HG02981 (cell line): Measurements from ENCODE around the gene CABLES2.

Experiments used
- ATAC-seq: cut with Tn5 transposase; IDR thresholded peaks from one replicate; pipeline ENCODE4 v1.9.1; 2021; ENCODE audit warnings: mild to moderate bottlenecking, moderate library complexity; ENCODE audit not compliant: unreplicated experiment

The CABLES2 gene

GRCh38 chr20:62418709-62419487, 11.8 kb upstream of the CABLES2 start:
- ATAC-seq = no peak

GRCh38 chr20:62417981-62418708, 11.1 kb upstream of the CABLES2 start:
- no peak for ATAC-seq

GRCh38 chr20:62416651-62417637, 9.9 kb upstream of the CABLES2 start:
- ATAC-seq = no peak

- ATAC-seq = no peak
These were observed 8.4 kb upstream of the CABLES2 start for GRCh38 chr20:62415354-62416111.

- ATAC-seq = no peak
These were observed 6.9 kb upstream of the CABLES2 start for GRCh38 chr20:62413896-62414481.

GRCh38 chr20:62413025-62413570, 6.0 kb upstream of the CABLES2 start:
- ATAC-seq = no peak

- ATAC-seq = no peak
These were observed 5.3 kb upstream of the CABLES2 start for GRCh38 chr20:62412194-62413024.

GRCh38 chr20:62411479-62412193, 4.6 kb upstream of the CABLES2 start:
- ATAC-seq = no peak

- ATAC-seq = no peak
These were observed 3.8 kb upstream of the CABLES2 start for GRCh38 chr20:62410746-62411478.

- ATAC-seq = no peak
These were observed 3.1 kb upstream of the CABLES2 start for GRCh38 chr20:62409931-62410745.

- no peak for ATAC-seq
These were observed 2.2 kb upstream of the CABLES2 start for GRCh38 chr20:62409086-62409853.

GRCh38 chr20:62408640-62409039, 1.6 kb upstream of the CABLES2 start:
- no peak for ATAC-seq

GRCh38 chr20:62408055-62408454, 970 bp upstream of the CABLES2 start:
- no peak for ATAC-seq

GRCh38 chr20:62406635-62407176, 379 bp downstream of the CABLES2 start:
- peak; percentile 2 for ATAC-seq

GRCh38 chr20:62405981-62406513, 1.0 kb downstream of the CABLES2 start:
- ATAC-seq = no peak
